Hepatocyte (in vitro differentiated cells): Measurements from ENCODE around the gene CDH12.

ENCODE experiments used
- EZH2 ChIP-seq: fragments of 200-600 bp; sonication (generic); IDR thresholded peaks from 2 replicates; pipeline ENCODE4 v1.6.1; 2016; ENCODE audit warnings: antibody characterized with exemption, mild to moderate bottlenecking, borderline replicate concordance
- EZH2phosphoT487 ChIP-seq: fragments of 200-600 bp; sonication (generic); IDR thresholded peaks from one replicate; pipeline ENCODE4 v1.6.1; 2018; ENCODE audit warnings: antibody characterized with exemption, mild to moderate bottlenecking, low read depth, moderate library complexity; ENCODE audit not compliant: unreplicated experiment, severe bottlenecking
- TF ChIP-seq, protein P1 (sequence below): fragments of 200-600 bp; sonication (generic); IDR thresholded peaks from 2 replicates; pipeline ENCODE4 v1.5.1; 2016; ENCODE audit warnings: antibody characterized with exemption, mild to moderate bottlenecking; ENCODE audit not compliant: poor library complexity

DNA sequence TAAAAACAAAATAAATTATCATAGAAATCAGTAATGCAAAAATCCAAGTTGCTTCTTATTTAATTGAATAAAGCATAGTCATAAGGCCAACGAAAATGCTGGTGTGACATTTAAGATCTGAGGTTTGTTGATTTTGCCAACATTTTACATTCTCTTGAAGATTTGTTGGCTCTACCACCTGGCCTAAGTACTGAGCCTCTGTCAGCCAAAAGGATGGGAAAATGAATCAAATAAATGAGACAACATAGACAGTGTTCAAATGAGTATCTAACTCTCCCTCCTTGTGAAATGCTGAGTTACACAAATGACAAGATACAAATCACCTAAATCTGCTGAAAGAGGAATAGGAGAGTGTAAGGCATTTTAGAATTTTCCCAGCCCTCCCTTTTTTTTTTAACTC, 575.0 kb downstream of the CDH12 start:
- TF ChIP-seq, protein P1, sequence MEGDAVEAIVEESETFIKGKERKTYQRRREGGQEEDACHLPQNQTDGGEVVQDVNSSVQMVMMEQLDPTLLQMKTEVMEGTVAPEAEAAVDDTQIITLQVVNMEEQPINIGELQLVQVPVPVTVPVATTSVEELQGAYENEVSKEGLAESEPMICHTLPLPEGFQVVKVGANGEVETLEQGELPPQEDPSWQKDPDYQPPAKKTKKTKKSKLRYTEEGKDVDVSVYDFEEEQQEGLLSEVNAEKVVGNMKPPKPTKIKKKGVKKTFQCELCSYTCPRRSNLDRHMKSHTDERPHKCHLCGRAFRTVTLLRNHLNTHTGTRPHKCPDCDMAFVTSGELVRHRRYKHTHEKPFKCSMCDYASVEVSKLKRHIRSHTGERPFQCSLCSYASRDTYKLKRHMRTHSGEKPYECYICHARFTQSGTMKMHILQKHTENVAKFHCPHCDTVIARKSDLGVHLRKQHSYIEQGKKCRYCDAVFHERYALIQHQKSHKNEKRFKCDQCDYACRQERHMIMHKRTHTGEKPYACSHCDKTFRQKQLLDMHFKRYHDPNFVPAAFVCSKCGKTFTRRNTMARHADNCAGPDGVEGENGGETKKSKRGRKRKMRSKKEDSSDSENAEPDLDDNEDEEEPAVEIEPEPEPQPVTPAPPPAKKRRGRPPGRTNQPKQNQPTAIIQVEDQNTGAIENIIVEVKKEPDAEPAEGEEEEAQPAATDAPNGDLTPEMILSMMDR: no peak
- TF ChIP-seq EZH2 (no peak), EZH2phosphoT487 (no peak)
